Stimulated activated CD8-positive, alpha-beta memory T cell treated with anti-CD3 and anti-CD28 coated beads, Interleukin-12 subunit alpha, Interleukin-12 subunit beta, amount 100 ng/mL, for 24 hours (primary cell): ENCODE results near the gene METRNL.
"Not testable (repeated sequence)": the region's sequence is repeated elsewhere in the genome, so short reads cannot be mapped to it uniquely, and the experiment has no call there.

ENCODE experiments used
- DNase-seq: peaks from one replicate; pipeline ENCODE4 v3.0.0-alpha.2; 2020; ENCODE audit errors: extremely low read depth

The METRNL gene

GRCh38 chr17:83122834-83123233, 43.4 kb downstream of the METRNL start:
- no peak for DNase-seq

- DNase-seq = no peak
These were observed 44.7 kb downstream of the METRNL start for GRCh38 chr17:83123896-83124801.

DNA sequence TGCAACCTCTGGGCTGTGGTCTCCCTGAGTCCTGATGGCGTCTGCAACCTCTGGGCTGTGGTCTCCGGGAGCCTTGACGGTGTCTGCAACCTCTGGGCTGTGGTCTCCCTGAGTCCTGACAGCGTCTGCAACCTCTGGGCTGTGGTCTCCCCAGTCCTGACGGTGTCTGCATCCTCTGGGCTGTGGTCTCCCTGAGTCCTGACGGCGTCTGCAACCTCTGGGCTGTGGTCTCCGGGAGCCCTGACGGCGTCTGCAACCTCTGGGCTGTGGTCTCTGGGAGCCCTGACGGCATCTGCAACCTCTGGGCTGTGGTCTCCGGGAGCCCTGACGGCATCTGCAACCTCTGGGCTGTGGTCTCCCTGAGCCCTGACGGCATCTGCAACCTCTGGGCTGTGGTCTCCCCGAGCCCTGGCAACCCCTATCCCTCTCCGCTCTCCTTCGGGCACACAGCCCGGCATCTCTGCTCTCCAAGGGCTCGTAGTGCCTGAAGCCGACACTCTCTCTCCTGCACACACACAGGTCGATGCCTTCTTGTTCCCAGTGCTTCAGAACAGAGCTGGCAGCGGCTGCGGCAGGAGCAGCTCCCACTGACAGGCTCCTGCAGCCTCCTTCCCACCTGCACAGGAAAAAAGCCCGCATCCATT, 45.6 kb downstream of the METRNL start:
- no peak for DNase-seq

GRCh38 chr17:83125515-83126274, 46.3 kb downstream of the METRNL start:
- no peak for DNase-seq

GRCh38 chr17:83126275-83126811, 46.9 kb downstream of the METRNL start:
- no peak for DNase-seq

DNA sequence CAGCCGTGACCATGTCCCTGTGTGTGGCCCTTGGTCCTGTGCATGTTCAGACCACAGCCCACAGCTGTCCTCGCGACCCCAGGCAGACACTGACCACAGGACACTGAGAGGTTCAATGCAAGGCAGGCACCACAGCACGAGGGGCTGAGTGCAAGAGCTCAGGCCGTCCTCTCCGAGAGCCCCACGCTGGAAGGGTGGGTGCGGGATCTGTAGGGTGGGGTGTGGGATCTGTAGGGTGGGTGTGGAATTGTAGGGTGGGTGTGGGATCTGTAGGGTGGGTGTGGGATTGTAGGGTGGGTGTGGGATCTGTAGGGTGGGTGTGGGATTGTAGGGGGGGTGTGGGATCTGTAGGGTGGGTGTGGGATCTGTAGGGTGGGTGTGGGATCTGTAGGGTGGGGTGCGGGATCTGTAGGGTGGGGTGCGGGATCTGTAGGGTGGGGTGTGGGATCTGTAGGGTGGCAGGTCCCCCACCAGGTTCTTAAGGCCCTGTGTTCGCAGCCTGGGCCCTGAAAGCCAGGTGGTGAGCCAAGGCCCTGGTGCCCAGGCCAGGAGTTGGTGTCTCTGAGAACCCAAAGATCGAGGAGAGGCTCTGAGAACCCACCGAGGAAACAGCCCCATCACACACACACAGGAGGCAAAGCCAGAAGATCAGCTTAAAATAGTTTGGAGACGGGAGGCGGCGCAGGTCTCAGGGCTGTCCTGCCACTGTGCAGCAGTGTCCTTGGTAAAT, 48.2 kb downstream of the METRNL start:
- DNase-seq = no peak

- no peak for DNase-seq
These were observed 49.2 kb downstream of the METRNL start for GRCh38 chr17:83128306-83129240.

DNA sequence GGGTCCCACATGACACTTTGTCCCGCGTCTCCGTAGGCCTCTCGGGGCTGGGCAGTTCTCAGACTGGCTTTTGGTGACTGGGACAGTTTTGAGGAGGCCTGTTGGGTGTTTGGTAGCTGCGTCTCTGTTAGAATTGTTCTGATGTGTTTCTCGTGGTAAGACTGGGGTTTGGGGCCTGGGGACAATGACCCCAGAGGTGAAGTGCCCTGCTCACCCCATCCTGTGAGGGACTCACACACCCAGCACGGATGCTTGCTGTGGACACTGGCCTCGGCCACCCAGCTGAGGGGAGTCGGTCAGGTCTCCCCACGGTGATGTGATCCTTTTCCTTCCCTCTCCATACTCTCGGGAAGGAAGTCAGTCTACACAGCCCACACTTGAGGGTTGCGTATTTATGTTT, 50.3 kb downstream of the METRNL start:
- no peak for DNase-seq

- no peak for DNase-seq
These were observed 52.1 kb downstream of the METRNL start for GRCh38 chr17:83131401-83132011.

- DNase-seq = no peak
These were observed 53.1 kb downstream of the METRNL start for GRCh38 chr17:83132251-83133081.

DNA sequence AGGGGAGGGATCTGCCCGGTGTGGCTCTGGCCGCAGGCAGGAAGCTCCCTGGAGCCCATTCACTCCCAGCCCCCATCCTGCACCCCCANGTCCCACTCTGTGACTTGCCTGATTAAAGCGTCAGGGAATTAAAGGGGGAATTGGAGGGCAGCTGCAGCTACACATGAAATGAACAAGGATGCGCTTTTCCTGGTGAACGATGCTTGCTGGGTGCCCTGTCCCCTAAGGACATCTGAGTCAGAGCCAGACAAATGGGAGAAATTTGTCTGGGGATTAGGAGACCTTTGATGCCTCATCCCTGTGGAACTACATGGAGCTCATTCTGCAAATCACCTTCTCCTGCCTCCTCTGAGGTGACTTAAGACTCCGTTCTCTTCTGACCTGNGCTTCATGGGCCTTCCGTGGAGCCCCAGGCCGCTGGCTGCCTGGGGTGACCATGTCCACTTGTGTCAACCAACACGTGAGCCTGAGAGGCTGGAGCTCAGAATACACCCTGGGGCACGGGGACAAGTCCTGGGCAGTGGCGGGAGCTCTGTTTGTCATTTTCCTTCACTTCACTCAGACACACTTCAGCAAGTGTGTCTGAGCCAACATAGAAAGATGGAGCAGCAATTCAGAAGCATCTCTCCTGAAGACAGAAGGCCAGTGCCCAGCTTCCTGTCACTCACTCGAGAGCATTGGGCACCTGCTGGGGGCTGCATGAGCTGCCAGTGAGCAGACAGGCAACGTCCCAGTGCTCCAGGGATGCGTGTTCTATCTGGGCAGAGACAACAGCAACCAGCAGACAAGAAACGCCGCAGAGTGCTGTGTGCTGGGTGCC, 54.1 kb downstream of the METRNL start:
- DNase-seq = no peak

DNA sequence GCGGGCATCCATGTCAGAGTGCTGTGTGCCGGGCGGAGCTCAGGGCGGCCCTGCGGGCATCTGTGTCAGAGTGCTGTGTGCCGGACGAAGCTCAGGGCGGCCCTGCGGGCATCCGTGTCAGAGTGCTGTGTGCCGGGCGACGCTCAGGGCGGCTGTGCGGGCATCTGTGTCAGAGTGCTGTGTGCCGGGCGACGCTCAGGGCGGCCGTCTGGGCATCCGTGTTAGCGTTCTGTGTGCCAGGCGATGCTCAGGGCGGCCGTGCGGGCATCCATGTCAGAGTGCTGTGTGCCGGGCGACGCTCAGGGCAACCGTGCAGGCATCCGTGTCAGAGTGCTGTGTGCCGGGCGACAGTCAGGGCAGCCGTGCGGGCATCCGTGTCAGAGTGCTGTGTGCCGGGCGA, 55.0 kb downstream of the METRNL start:
- DNase-seq = not testable (repeated sequence)

GRCh38 chr17:83135692-83136091, 56.3 kb downstream of the METRNL start:
- no peak for DNase-seq

- DNase-seq = no peak
These were observed 56.7 kb downstream of the METRNL start for GRCh38 chr17:83136156-83136555.

- no peak for DNase-seq
These were observed 57.5 kb downstream of the METRNL start for GRCh38 chr17:83136931-83137330.

DNA sequence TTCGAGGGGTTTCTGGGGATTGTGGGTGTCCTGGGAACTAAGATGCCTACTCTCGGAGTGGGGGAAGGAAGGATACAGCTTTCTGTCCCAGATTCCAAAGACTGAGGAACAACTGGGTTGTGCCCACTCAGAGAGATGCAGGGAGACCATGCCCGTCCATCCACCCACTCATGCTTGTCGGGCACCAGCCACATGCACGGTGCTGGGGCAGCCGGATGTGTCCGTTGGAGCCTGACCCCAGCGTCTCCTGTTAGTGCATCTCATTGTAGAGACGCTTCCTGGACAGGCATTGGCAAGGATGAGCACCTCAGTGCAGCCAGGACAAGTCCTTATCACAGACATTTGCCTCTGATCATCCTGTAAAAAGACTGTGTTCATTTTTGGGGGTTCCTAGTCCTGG, 58.1 kb downstream of the METRNL start:
- no peak for DNase-seq

- DNase-seq = no peak
These were observed 59.4 kb downstream of the METRNL start for GRCh38 chr17:83138820-83139219.
